NCI-H748 (cell line): ENCODE measurements around the gene SPATA31E1.
"Not testable (repeated sequence)": the region's sequence is repeated elsewhere in the genome, so short reads cannot be mapped to it uniquely, and the experiment has no call there.

Source experiments
- DNase-seq: peaks from one replicate; lab custom pipeline; 2025; ENCODE audit not compliant: unreplicated experiment; lab: John Stamatoyannopoulos, UW

Gene SPATA31E1

GRCh38 chr9:87882627-87883026 lies at the start of gene SPATA31E1:
Gene SPATA31E1, plus strand, starts transcription at chr9:87882877. Its CDS starts 15 bp downstream, at chr9:87882892.
- DNase-seq: no peak

GRCh38 chr9:87834357-87834756 lies 48.3 kb upstream of the SPATA31E1 start:
- peak; percentile 70 for DNase-seq

GRCh38 chr9:87836536-87836935 lies 46.1 kb upstream of the SPATA31E1 start:
- no peak for DNase-seq

GRCh38 chr9:87836951-87837705 lies 45.5 kb upstream of the SPATA31E1 start:
- no peak for DNase-seq

- DNase-seq: no peak
These were observed 42.5 kb upstream of the SPATA31E1 start for GRCh38 chr9:87840134-87840533.

- no peak for DNase-seq
These were observed 39.6 kb upstream of the SPATA31E1 start for GRCh38 chr9:87842878-87843585.

- DNase-seq: no peak
These were observed 38.2 kb upstream of the SPATA31E1 start for GRCh38 chr9:87844506-87844905.

- not testable (repeated sequence) for DNase-seq
These were observed 34.9 kb upstream of the SPATA31E1 start for GRCh38 chr9:87847817-87848216.

- no peak for DNase-seq
These were observed 33.4 kb upstream of the SPATA31E1 start for GRCh38 chr9:87849144-87849758.

- DNase-seq: no peak
These were observed 32.3 kb upstream of the SPATA31E1 start for GRCh38 chr9:87850391-87850790.

- DNase-seq: not testable (repeated sequence)
These were observed 31.5 kb upstream of the SPATA31E1 start for GRCh38 chr9:87851186-87851585.

GRCh38 chr9:87853302-87853701 lies 29.4 kb upstream of the SPATA31E1 start:
- no peak for DNase-seq

- no peak for DNase-seq
These were observed 28.6 kb upstream of the SPATA31E1 start for GRCh38 chr9:87853876-87854579.

- DNase-seq: peak; percentile 9
These were observed 28.1 kb upstream of the SPATA31E1 start for GRCh38 chr9:87854580-87854955.

GRCh38 chr9:87855061-87855460 lies 27.6 kb upstream of the SPATA31E1 start:
- DNase-seq: no peak

GRCh38 chr9:87857141-87857947 lies 25.3 kb upstream of the SPATA31E1 start:
- DNase-seq: no peak

GRCh38 chr9:87857948-87858335 lies 24.7 kb upstream of the SPATA31E1 start:
- no peak for DNase-seq

- no peak for DNase-seq
These were observed 23.5 kb upstream of the SPATA31E1 start for GRCh38 chr9:87859137-87859536.

GRCh38 chr9:87859786-87860185 lies 22.9 kb upstream of the SPATA31E1 start:
- no peak for DNase-seq

- DNase-seq: no peak
These were observed 21.3 kb upstream of the SPATA31E1 start for GRCh38 chr9:87861332-87861731.
